K562 (cell line): Measurements from ENCODE around the gene ENTR1. TPM values are rescaled to one million over a fixed set of nuclear protein-coding genes. Genes with fewer than 3 reads are reported as not detected.

ENCODE experiments used
- ATAC-seq: fragments of 200-7000 bp; cut with Tn5 transposase; 3 replicates; pipeline ENCODE4 v1.9.1; 2020; ENCODE audit warnings: moderate library complexity
- BruUV-seq: library from RNA; stranded (reverse); fragments of 400-500 nt; replicated peaks from 2 replicates; lab custom pipeline; 2021; lab: Mats Ljungman, UMichigan
- CTCF ChIA-PET: fragments of 300-600 bp; formaldehyde crosslinking; extraction: SDS; loops from one replicate; lab custom pipeline; 2021; ENCODE audit warnings: low intra/inter-chr PET ratio; lab: Yijun Ruan, JAX
- POLR2A ChIA-PET: fragments of 300-600, 350-650 bp; sonication (Branson Sonifier 250); formaldehyde crosslinking; extraction: SDS; loops from one replicate; lab custom pipeline; 2021; ENCODE audit warnings: antibody characterized with exemption, inconsistent platforms; lab: Yijun Ruan, JAX
- DNase-seq, 4 experiments: peaks; one replicate each; pipeline versions ENCODE4 v3.0.0 to v3.0.0-alpha.2; 2011 to 2018; ENCODE audit warnings: low spot score in 3 of 4, mixed read lengths in 3 of 4; ENCODE audit errors: extremely low read depth in 1 of 4
- FAIRE-seq: peaks from 2 replicates; lab custom pipeline; 2011; peaks lifted over from hg19 to GRCh38; lab: Jason Lieb, UNC
- H2AFZ ChIP-seq: 2 replicates; pipeline ENCODE4 v1.6.0; 2011; ENCODE audit warnings: low read depth, low read length, control low read depth, inconsistent platforms
- H3K27ac ChIP-seq: fragments of 200-600 bp; 3 replicates; pipeline ENCODE4 v1.8.0; 2011; ENCODE audit warnings: low read depth, mild to moderate bottlenecking, control low read depth, inconsistent platforms, low read length, moderate library complexity, mixed read lengths; ENCODE audit errors: extremely low read depth
- H3K27me3 ChIP-seq, 2 experiments: fragments of 300-600 bp in 1 of 2; 2 replicates in 1 of 2; 3 replicates in 1 of 2; pipeline versions ENCODE4 v1.6.0 to v1.8.0; 2011; ENCODE audit warnings: inconsistent platforms in 2 of 2, low read length in 2 of 2, mild to moderate bottlenecking in 1 of 2, mixed read lengths in 1 of 2, moderate library complexity in 1 of 2; ENCODE audit not compliant: control insufficient read depth in 2 of 2, insufficient read depth in 2 of 2
- H3K36me3 ChIP-seq: fragments of 300-600 bp; 3 replicates; pipeline ENCODE4 v1.8.0; 2011; ENCODE audit warnings: mild to moderate bottlenecking, low read length, inconsistent platforms; ENCODE audit not compliant: control insufficient read depth, insufficient read depth
- H3K4me1 ChIP-seq, 2 experiments: fragments of 200-600 bp in 1 of 2; replicated peaks in 1 of 2; 2 replicates in 1 of 2; 3 replicates in 1 of 2; pipeline versions ENCODE4 v1.5.1 to v1.8.0; 2011; ENCODE audit warnings: inconsistent platforms in 2 of 2, low read length in 2 of 2, mild to moderate bottlenecking in 1 of 2, mixed read lengths in 1 of 2, moderate library complexity in 1 of 2; ENCODE audit not compliant: control insufficient read depth in 2 of 2, insufficient read depth in 2 of 2
- H3K4me2 ChIP-seq: 2 replicates; pipeline ENCODE4 v1.6.1; 2011; ENCODE audit warnings: low read length, control low read depth, inconsistent platforms, mixed read lengths; ENCODE audit not compliant: insufficient read depth
- H3K4me3 ChIP-seq: fragments of 200-600 bp; sonication (generic), shearing (Covaris generic); 2 replicates; pipeline ENCODE4 v1.5.1; 2016; ENCODE audit warnings: control low read depth, inconsistent platforms
- H3K79me2 ChIP-seq: fragments of 200-600 bp; 3 replicates; pipeline ENCODE4 v1.8.0; 2011; ENCODE audit warnings: low read length, inconsistent platforms; ENCODE audit not compliant: control insufficient read depth, insufficient read depth
- H3K9ac ChIP-seq, 2 experiments: 2 replicates each; pipeline versions ENCODE4 v1.6.0 to v1.6.1; 2011; ENCODE audit warnings: low read depth in 2 of 2, low read length in 2 of 2, control low read depth in 1 of 2, inconsistent platforms in 1 of 2, mild to moderate bottlenecking in 1 of 2, mixed read lengths in 1 of 2; ENCODE audit not compliant: insufficient read depth in 1 of 2
- H3K9me1 ChIP-seq: one replicate; pipeline ENCODE4 v1.6.0; 2011; ENCODE audit warnings: inconsistent platforms, mild to moderate bottlenecking, low read length, moderate library complexity; ENCODE audit not compliant: control insufficient read depth, insufficient read depth
- H3K9me3 ChIP-seq: replicated peaks from 2 replicates; pipeline ENCODE4 v1.5.1; 2011; ENCODE audit warnings: low read depth, low read length, inconsistent platforms; ENCODE audit not compliant: control insufficient read depth, insufficient read depth
- H4K20me1 ChIP-seq: replicated peaks from 2 replicates; pipeline ENCODE4 v1.6.1; 2011; ENCODE audit warnings: low read length, inconsistent platforms, mixed read lengths; ENCODE audit not compliant: control insufficient read depth, insufficient read depth
- BCOR ChIP-seq: fragments of 450-650 bp; IDR thresholded peaks from 2 replicates; pipeline ENCODE4 v1.6.1; 2016
- NFE2 ChIP-seq: IDR thresholded peaks from 2 replicates; pipeline ENCODE4 v1.6.1; 2014; ENCODE audit warnings: antibody characterized with exemption, low read depth
- NUFIP1 ChIP-seq: fragments of 450-650 bp; IDR thresholded peaks from 2 replicates; pipeline ENCODE4 v1.6.1; 2018; ENCODE audit not compliant: partially characterized antibody
- TARDBP ChIP-seq: fragments of 450-650 bp; IDR thresholded peaks from 2 replicates; pipeline ENCODE4 v1.6.1; 2016
- WGBS: fragments of 100-300 bp; shearing (Covaris generic); methylation state at CpG from one replicate; pipeline ENCODE4 v1.1.6; 2016; ENCODE audit warnings: low coverage, mixed read lengths; ENCODE audit not compliant: insufficient coverage; ENCODE audit errors: missing lambda C conversion rate; 5-methylcytosine and 5-hydroxymethylcytosine counted together
- in situ Hi-C: fragments of 300-500 bp; cut with MboI; formaldehyde crosslinking; loops from 4 replicates; pipeline ENCODE4 v1.15.0; 2018; ENCODE audit warnings: inconsistent platforms, mixed read lengths
- intact Hi-C: fragments of 100-400 bp; cut with micrococcal nuclease; formaldehyde crosslinking; loops from 2 replicates; pipeline ENCODE4 v1.14.2; 2022
- polyA plus RNA-seq, 8 experiments: library from polyadenylated mRNA; depleted of rRNA in 4 of 8; stranded (reverse) in 5 of 8; unstranded in 3 of 8; fragments of >200 nt; fragmentation: Nextera tagmentation in 2 of 8; fragmentation: Illumina TruSeq in 1 of 8; extraction: Ambion mirVana in 2 of 8; extraction: Trizol in 1 of 8; gene quantifications; 2 replicates each; pipeline versions ENCODE4 v1.2.1 to v1.2.3, GENCODE V29; 2011 to 2014; ENCODE audit warnings: inconsistent platforms in 1 of 8, missing spikeins in 1 of 8
- total RNA-seq, 7 experiments: library from RNA; depleted of rRNA in 6 of 7; stranded (reverse); fragments of >200 nt in 6 of 7; fragmentation: Illumina TruSeq in 2 of 7; extraction: Trizol in 2 of 7; gene quantifications; 2 replicates each; pipeline versions ENCODE4 v1.2.1 to v1.2.3, GENCODE V29; 2011 to 2021; ENCODE audit warnings: low replicate concordance in 1 of 7
- TF ChIP-seq, protein P1 (sequence below): sonication (generic); formaldehyde crosslinking; IDR thresholded peaks from 2 replicates; pipeline ENCODE4 v1.8.0; 2022; ENCODE audit warnings: missing genetic modification reagents, mild to moderate bottlenecking, moderate library complexity, borderline replicate concordance
- TF ChIP-seq, protein P2 (sequence below): fragments of 250-450 bp; sonication (Bioruptor Pico); IDR thresholded peaks from 2 replicates; pipeline ENCODE4 v1.4.0; 2020; ENCODE audit warnings: mild to moderate bottlenecking, moderate library complexity, borderline replicate concordance

ENTR1 gene
- total and polyA plus RNA-seq, 9 of the 15 experiments (the other 6 are each of a cell fraction or from before 2014, with no cell fraction given): 6.7 to 106 (median 72.6) TPM

DNA sequence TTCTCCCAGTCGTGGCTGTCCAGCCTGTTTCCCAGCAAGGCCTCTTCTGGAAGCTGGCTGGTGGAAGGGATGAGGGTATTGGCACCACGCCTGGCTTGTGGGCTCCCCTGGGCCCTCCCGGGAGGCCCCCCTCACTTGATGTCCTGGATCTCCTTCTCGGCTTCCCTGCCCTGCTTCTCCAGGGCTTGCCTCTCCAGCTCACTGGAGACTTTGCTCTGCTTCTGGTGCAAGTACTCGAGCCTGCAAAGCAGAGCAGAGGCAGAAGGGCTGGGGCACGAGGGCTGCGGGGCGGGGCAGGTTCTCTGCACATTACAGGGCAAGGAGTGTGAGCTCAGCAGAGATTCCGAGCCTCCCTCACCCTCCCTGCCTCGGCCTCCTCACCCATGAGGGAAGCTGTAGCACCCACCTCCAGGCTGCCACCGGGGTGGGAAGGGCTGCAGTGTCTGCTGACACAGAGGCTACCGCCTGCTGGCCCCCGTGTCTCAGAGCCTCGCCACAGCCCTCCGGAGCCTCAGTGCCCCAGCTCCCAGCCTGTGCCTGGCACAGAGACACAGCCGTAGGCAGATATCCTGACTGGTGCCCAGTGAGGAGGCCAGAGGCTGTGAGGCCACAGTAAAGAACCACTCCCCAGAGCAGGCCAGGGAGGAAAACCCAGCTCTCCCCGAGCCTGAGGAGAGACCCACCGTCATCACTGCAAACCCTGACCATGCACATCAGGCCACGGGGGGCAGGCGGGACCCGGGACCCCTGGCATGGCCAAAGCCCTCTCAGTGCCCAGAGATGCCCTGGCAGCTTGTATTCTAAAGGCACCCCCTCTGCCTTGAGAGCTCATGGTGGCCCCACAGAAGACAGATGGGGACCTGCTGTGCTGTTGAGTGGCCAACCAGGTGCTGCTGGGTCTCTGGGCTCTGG, 17.6 kb downstream of the ENTR1 start:
- POLR2A ChIA-PET: interaction anchor here (3.3 kb wide), 1 partner anchor 17 kb away, joined by 8 read pairs; the partner anchor contains the start of genes ENTR1 and PMPCA
- intact Hi-C loops: no loop called here
- Histone ChIP-seq H4K20me1 (no peaks in the 10 kb centered on the region), H3K4me3 (no peak overlapping the region), H3K27ac (no peak overlapping the region), H3K79me2 (peaks cover 2% of the 10 kb centered on the region; the same call in 2 of the 3 replicates), H3K9ac (peak overlapping the region in 1 of 2 experiments; percentile 13; a peak in 1 of 4 replicates), H3K36me3 (peaks cover 94% of the 10 kb centered on the region), H3K9me3 (no peaks in the 10 kb centered on the region)
- 94% methylated on average over 13 of the region's 21 CpGs for WGBS
- no TSS peak for BruUV-seq
- TF ChIP-seq TARDBP (no peak), BCOR (no peak), NFE2 (no peak), NUFIP1 (no peak)
- TF ChIP-seq, protein P1, sequence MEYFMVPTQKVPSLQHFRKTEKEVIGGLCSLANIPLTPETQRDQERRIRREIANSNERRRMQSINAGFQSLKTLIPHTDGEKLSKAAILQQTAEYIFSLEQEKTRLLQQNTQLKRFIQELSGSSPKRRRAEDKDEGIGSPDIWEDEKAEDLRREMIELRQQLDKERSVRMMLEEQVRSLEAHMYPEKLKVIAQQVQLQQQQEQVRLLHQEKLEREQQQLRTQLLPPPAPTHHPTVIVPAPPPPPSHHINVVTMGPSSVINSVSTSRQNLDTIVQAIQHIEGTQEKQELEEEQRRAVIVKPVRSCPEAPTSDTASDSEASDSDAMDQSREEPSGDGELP (CRISPR knock-in tag): no peak
- TF ChIP-seq, protein P2, sequence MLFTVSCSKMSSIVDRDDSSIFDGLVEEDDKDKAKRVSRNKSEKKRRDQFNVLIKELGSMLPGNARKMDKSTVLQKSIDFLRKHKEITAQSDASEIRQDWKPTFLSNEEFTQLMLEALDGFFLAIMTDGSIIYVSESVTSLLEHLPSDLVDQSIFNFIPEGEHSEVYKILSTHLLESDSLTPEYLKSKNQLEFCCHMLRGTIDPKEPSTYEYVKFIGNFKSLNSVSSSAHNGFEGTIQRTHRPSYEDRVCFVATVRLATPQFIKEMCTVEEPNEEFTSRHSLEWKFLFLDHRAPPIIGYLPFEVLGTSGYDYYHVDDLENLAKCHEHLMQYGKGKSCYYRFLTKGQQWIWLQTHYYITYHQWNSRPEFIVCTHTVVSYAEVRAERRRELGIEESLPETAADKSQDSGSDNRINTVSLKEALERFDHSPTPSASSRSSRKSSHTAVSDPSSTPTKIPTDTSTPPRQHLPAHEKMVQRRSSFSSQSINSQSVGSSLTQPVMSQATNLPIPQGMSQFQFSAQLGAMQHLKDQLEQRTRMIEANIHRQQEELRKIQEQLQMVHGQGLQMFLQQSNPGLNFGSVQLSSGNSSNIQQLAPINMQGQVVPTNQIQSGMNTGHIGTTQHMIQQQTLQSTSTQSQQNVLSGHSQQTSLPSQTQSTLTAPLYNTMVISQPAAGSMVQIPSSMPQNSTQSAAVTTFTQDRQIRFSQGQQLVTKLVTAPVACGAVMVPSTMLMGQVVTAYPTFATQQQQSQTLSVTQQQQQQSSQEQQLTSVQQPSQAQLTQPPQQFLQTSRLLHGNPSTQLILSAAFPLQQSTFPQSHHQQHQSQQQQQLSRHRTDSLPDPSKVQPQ: no peak
- TF ChIP-seq, all 486 proteins: peak for 0
- H3K27me3 ChIP-seq: no peaks in the 10 kb centered on the region
- FAIRE-seq (no peak), ATAC-seq (no peak), DNase-seq (no peak)
- no peak overlapping the region for H2AFZ ChIP-seq
- H3K9me1 ChIP-seq: no peaks in the 10 kb centered on the region
- in situ Hi-C loops: no loop called here
- peaks cover 0 to 20% of the 10 kb centered on the region in 2 experiments; a peak in 2 of 5 replicates for H3K4me1 ChIP-seq
- CTCF ChIA-PET: no interaction called here
- H3K4me2 ChIP-seq: no peak overlapping the region
